PFSK-1 (cell line): ENCODE measurements around the gene SLC44A3.

ENCODE experiments used
- FOXP2 ChIP-seq: optimal IDR thresholded peaks from 2 replicates; pipeline ENCODE3; 2011; ENCODE audit warnings: borderline replicate concordance, control low read depth, inconsistent platforms; ENCODE audit not compliant: insufficient read depth; ENCODE audit errors: extremely low read length, extremely low read depth
- POLR2AphosphoS5 ChIP-seq: IDR thresholded peaks from 2 replicates; pipeline ENCODE4 v1.6.1; 2012; ENCODE audit warnings: low read depth, mild to moderate bottlenecking, control low read depth, low read length, moderate library complexity
- SIN3A ChIP-seq: IDR thresholded peaks from 2 replicates; pipeline ENCODE4 v1.6.1; 2012; ENCODE audit warnings: mild to moderate bottlenecking, low read length, moderate library complexity, borderline replicate concordance; ENCODE audit not compliant: insufficient read depth
- TAF1 ChIP-seq: IDR thresholded peaks from 2 replicates; pipeline ENCODE4 v1.6.1; 2012; ENCODE audit warnings: low read length, control low read depth, borderline replicate concordance; ENCODE audit not compliant: insufficient read depth
- TF ChIP-seq, protein P1 (sequence below), 2 experiments: IDR thresholded peaks; 2 replicates each; pipeline versions ENCODE4 v1.6.1 to v1.8.0; 2011 to 2012; ENCODE audit warnings: low read depth in 2 of 2, low read length in 2 of 2, control low read depth in 1 of 2, inconsistent platforms in 1 of 2, mild to moderate bottlenecking in 1 of 2, moderate library complexity in 1 of 2; ENCODE audit not compliant: insufficient read depth in 1 of 2

Gene SLC44A3

DNA sequence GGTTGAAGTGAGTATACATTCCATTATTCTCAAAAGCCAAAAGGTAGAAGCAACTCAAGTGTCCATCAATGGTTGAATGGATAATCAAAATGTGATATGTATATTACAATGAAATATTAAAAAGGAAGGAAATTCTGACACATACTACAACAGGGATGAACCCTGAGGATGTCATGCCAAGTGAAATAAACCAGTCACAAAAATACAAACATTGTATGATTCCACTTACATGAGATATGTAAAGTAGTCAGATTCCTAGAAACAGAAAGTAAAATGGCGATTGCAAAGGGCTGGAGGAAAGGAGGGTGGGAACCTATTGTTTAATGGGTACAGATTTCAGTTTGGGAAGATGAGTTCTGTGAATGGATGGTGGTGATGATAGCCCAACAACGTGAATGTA is 5.8 kb downstream of the SLC44A3 start:
- TF ChIP-seq TAF1: no peak

DNA sequence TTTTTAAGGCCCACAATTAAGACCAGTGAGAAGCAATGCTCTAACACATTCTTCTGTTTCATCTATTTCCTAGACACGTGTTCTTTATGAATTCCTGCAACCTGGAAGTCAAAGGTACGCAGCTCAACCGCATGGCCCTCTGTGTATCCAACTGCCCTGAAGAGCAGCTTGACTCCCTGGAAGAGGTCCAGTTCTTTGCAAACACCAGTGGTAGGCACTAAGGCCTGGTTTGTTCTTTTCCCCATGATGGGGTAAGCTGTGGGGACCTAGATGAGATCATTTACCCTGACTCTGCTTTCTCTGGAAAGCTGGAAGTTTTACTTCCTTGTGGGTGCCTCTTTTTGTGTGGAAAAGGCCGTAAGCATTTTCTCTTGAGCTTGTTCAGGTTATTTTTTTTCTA is 7.3 kb downstream of the SLC44A3 start:
- TF ChIP-seq TAF1 (no peak), POLR2AphosphoS5 (no peak), FOXP2 (no peak), SIN3A (no peak)
- TF ChIP-seq, protein P1, sequence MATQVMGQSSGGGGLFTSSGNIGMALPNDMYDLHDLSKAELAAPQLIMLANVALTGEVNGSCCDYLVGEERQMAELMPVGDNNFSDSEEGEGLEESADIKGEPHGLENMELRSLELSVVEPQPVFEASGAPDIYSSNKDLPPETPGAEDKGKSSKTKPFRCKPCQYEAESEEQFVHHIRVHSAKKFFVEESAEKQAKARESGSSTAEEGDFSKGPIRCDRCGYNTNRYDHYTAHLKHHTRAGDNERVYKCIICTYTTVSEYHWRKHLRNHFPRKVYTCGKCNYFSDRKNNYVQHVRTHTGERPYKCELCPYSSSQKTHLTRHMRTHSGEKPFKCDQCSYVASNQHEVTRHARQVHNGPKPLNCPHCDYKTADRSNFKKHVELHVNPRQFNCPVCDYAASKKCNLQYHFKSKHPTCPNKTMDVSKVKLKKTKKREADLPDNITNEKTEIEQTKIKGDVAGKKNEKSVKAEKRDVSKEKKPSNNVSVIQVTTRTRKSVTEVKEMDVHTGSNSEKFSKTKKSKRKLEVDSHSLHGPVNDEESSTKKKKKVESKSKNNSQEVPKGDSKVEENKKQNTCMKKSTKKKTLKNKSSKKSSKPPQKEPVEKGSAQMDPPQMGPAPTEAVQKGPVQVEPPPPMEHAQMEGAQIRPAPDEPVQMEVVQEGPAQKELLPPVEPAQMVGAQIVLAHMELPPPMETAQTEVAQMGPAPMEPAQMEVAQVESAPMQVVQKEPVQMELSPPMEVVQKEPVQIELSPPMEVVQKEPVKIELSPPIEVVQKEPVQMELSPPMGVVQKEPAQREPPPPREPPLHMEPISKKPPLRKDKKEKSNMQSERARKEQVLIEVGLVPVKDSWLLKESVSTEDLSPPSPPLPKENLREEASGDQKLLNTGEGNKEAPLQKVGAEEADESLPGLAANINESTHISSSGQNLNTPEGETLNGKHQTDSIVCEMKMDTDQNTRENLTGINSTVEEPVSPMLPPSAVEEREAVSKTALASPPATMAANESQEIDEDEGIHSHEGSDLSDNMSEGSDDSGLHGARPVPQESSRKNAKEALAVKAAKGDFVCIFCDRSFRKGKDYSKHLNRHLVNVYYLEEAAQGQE (IDR thresholded peaks at IDR 0.05; ENCODE audit: insufficient read depth in 1 of 2, low read depth in 2 of 2, low read length in 2 of 2): no peak

DNA sequence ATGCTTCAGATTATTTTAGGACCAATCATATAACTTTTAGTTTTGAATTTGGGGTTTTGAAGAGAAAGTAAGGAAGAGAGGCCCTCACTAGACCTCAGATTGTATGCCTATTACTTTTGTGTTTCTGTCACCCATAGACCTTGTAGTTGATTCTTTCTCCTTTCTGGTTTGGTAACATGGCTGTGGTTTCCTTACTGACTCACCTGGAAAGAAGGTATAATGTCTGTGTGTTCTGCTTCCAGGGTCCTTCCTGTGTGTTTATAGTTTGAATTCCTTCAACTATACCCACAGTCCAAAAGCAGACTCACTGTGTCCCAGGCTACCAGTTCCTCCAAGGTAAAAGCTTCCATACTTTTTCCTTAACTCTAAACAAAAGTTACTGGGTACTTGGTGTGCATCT is 8.1 kb downstream of the SLC44A3 start:
- TF ChIP-seq TAF1: no peak
- TF ChIP-seq, protein P1 (IDR thresholded peaks at IDR 0.05; ENCODE audit: insufficient read depth in 1 of 2, low read depth in 2 of 2, low read length in 2 of 2): no peak
- no peak for TF ChIP-seq FOXP2
- no peak for TF ChIP-seq SIN3A

DNA sequence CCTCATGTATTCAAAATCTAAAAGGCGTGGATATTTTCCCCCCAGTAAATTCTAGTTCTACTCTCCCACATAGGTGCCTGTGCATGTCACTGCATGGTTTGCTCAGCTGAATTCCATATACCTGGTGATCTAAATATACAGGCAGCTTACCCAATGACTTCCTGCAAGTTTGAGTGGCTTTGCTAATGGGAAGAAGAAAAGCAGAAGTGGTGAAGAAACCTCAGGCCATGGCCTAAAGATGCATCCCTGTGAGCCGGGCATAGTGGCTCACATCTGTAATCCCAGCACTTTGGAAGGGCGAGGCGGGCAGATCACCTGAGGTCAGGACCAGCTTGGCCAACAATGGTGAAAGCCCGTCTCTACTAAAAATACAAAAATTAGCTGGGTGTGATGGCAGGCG is 11.5 kb downstream of the SLC44A3 start:
- TF ChIP-seq SIN3A (no peak), POLR2AphosphoS5 (no peak), FOXP2 (no peak), TAF1 (no peak)
- TF ChIP-seq, protein P1 (IDR thresholded peaks at IDR 0.05; ENCODE audit: insufficient read depth in 1 of 2, low read depth in 2 of 2, low read length in 2 of 2): no peak

DNA sequence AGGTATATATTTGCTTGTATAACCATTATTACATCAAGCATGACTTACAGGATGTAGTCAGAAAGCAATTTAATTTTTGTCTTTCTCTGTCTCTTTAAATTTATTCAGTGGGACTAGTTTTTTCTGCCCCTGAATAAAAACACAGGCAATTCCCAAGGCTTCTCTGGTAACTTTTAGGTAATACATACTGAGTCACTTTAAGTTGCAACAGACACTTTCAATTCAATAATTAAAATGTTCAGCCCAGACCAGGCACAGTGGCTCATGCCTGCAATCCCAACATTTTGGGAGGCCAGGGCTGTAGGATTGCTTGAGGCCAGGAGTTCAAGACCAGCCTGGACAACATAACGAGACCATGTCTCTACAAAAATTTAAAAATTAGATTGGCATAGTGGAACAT is 12.3 kb downstream of the SLC44A3 start:
- TF ChIP-seq, protein P1 (IDR thresholded peaks at IDR 0.05; ENCODE audit: insufficient read depth in 1 of 2, low read depth in 2 of 2, low read length in 2 of 2): no peak

DNA sequence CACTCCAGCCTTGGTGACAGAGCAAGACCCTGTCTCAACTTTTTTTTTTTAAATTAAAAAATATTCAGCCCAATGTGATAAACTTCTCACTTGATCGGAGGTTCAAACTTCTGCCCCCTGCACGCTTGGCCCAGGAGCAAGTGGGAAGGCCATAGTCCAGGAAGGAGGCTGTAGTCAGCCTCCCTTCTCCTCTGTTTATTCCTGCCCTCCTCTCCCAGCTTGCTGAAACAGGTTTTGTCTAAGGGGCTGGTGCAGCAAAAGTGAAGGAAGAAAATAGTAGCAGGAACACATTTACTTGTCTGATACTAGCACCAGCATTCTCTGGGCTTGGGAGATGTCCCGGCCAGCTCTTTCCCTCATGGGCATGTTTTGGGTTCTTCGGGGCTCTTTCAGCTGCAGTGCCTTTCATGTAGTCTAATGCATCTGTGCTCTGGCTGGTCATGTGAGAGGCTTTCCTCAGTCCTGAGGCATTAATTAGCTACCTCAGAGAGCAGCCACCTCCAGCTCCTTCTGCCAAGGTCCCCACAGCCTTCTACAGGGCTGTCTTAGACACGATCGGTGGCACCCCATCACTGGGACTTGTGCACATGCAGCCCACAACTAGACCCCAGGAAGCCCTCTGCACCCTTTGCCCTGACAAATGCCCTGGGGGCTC is 12.9 kb downstream of the SLC44A3 start:
- TF ChIP-seq, protein P1 (IDR thresholded peaks at IDR 0.05; ENCODE audit: insufficient read depth in 1 of 2, low read depth in 2 of 2, low read length in 2 of 2): no peak
- TF ChIP-seq POLR2AphosphoS5 (no peak), FOXP2 (no peak), SIN3A (no peak), TAF1 (no peak)
